Neural cell (in vitro differentiated cells): ENCODE results near the gene MYLK. TPM values are rescaled to one million over a fixed set of nuclear protein-coding genes. Genes with fewer than 3 reads are reported as not detected.

ENCODE experiments used
- H2AFZ ChIP-seq: fragments of 200-600, 300-800 bp; sonication (generic), shearing (Covaris generic); 2 replicates; pipeline ENCODE4 v1.6.0; 2014; ENCODE audit warnings: low read depth, mild to moderate bottlenecking, antibody characterized with exemption, low read length, moderate library complexity
- H3F3A ChIP-seq: fragments of 200-600 bp; shearing (Covaris generic); 2 replicates; pipeline ENCODE4 v1.6.1; 2016; ENCODE audit warnings: mild to moderate bottlenecking, moderate library complexity, mixed read lengths, antibody characterized with exemption, low read length; ENCODE audit not compliant: insufficient read depth, poor library complexity, severe bottlenecking
- H3K27ac ChIP-seq: fragments of 200-600, 300-800 bp; sonication (generic), shearing (Covaris generic); 2 replicates; pipeline ENCODE4 v1.5.1; 2014; ENCODE audit warnings: mild to moderate bottlenecking, low read length, moderate library complexity
- H3K27me3 ChIP-seq: fragments of 300-800, 200-600 bp; sonication (generic), shearing (Covaris generic); 2 replicates; pipeline ENCODE4 v1.6.0; 2014; ENCODE audit warnings: mild to moderate bottlenecking, low read depth, low read length, moderate library complexity; ENCODE audit not compliant: insufficient read depth
- H3K36me3 ChIP-seq: fragments of 300-800, 200-600 bp; sonication (generic), shearing (Covaris generic); 2 replicates; pipeline ENCODE4 v1.5.1; 2014; ENCODE audit warnings: mild to moderate bottlenecking, antibody characterized with exemption, low read length, moderate library complexity; ENCODE audit not compliant: insufficient read depth
- H3K4me2 ChIP-seq: fragments of 300-800, 200-600 bp; sonication (generic), shearing (Covaris generic); 2 replicates; pipeline ENCODE4 v1.6.0; 2014; ENCODE audit warnings: mild to moderate bottlenecking, low read length
- H3K4me3 ChIP-seq: fragments of 300-800, 200-600 bp; sonication (generic), shearing (Covaris generic); 2 replicates; pipeline ENCODE4 v1.5.1; 2014; ENCODE audit warnings: mild to moderate bottlenecking, low read length, moderate library complexity
- H3K79me2 ChIP-seq: fragments of 200-600 bp; shearing (Covaris generic); replicated peaks from 2 replicates; pipeline ENCODE4 v1.6.0; 2014; ENCODE audit warnings: mild to moderate bottlenecking, low read length, moderate library complexity; ENCODE audit not compliant: insufficient read depth
- H3K9ac ChIP-seq: fragments of 300-800, 200-600 bp; sonication (generic), shearing (Covaris generic); 2 replicates; pipeline ENCODE4 v1.6.1; 2016; ENCODE audit warnings: mild to moderate bottlenecking, low read length, mixed read lengths
- H3K9me2 ChIP-seq: fragments of 200-600 bp; shearing (Covaris generic); 2 replicates; pipeline ENCODE4 v1.6.1; 2016; ENCODE audit warnings: mild to moderate bottlenecking, low read length, mixed read lengths; ENCODE audit not compliant: insufficient read depth
- H3K9me3 ChIP-seq: fragments of 200-600, 300-800 bp; sonication (generic), shearing (Covaris generic); 2 replicates; pipeline ENCODE4 v1.6.1; 2016; ENCODE audit warnings: mild to moderate bottlenecking, mixed run types, low read length, moderate library complexity, mixed read lengths
- H4K20me1 ChIP-seq: fragments of 200-600 bp; shearing (Covaris generic); 2 replicates; pipeline ENCODE4 v1.6.1; 2016; ENCODE audit warnings: mild to moderate bottlenecking, mixed run types; ENCODE audit not compliant: insufficient read depth
- CTCF ChIP-seq: fragments of 450-650 bp; IDR thresholded peaks from 2 replicates; pipeline ENCODE4 v1.5.1; 2014; ENCODE audit warnings: antibody characterized with exemption, mild to moderate bottlenecking, moderate library complexity; ENCODE audit not compliant: poor library complexity, severe bottlenecking
- EP300 ChIP-seq: fragments of 450-650 bp; conservative IDR thresholded peaks from 2 replicates; pipeline ENCODE4 v1.6.1; 2014; ENCODE audit warnings: antibody characterized with exemption, mild to moderate bottlenecking, moderate library complexity; ENCODE audit not compliant: poor library complexity, severe bottlenecking
- EZH2 ChIP-seq: fragments of 200-600, 300-800 bp; shearing (Covaris generic), sonication (generic); IDR thresholded peaks from 2 replicates; pipeline ENCODE4 v1.6.1; 2014; ENCODE audit warnings: antibody characterized with exemption, low read length, borderline replicate concordance, mild to moderate bottlenecking; ENCODE audit not compliant: insufficient read depth, poor library complexity, severe bottlenecking
- MXI1 ChIP-seq: fragments of 450-650 bp; conservative IDR thresholded peaks from 2 replicates; pipeline ENCODE4 v1.6.1; 2014; ENCODE audit warnings: antibody characterized with exemption, mild to moderate bottlenecking; ENCODE audit not compliant: poor library complexity, severe bottlenecking
- POLR2AphosphoS5 ChIP-seq: IDR thresholded peaks from 2 replicates; pipeline ENCODE4 v1.6.1; 2012
- RAD21 ChIP-seq: fragments of 450-650 bp; conservative IDR thresholded peaks from 2 replicates; pipeline ENCODE4 v1.6.1; 2014; ENCODE audit warnings: antibody characterized with exemption, mild to moderate bottlenecking, moderate library complexity
- REST ChIP-seq: IDR thresholded peaks from 2 replicates; pipeline ENCODE4 v1.6.1; 2012; ENCODE audit warnings: borderline replicate concordance
- SMC3 ChIP-seq: fragments of 450-650 bp; conservative IDR thresholded peaks from 2 replicates; pipeline ENCODE4 v1.6.1; 2014; ENCODE audit warnings: antibody characterized with exemption, mild to moderate bottlenecking, moderate library complexity; ENCODE audit not compliant: poor library complexity
- TAF1 ChIP-seq: IDR thresholded peaks from 2 replicates; pipeline ENCODE4 v1.6.1; 2012; ENCODE audit warnings: low read depth
- polyA plus RNA-seq: library from polyadenylated mRNA; depleted of rRNA; stranded (reverse); fragments of >200 nt; gene quantifications from 2 replicates; pipeline ENCODE4 v1.2.3, GENCODE V29; 2014

The MYLK gene
- polyA plus RNA-seq, 1 donor from 2014 or later = 0.43 TPM

- Histone ChIP-seq H3K4me2 (no peak overlapping the region), H3K4me3 (no peak overlapping the region)
Measured at GRCh38 chr3:123788710-123789109, 95.4 kb downstream of the MYLK start.

GRCh38 chr3:123787133-123787532 is 97.0 kb downstream of the MYLK start:
- Histone ChIP-seq H3F3A (no peaks in the 10 kb centered on the region), H3K9me3 (no peaks in the 10 kb centered on the region), H4K20me1 (no peaks in the 10 kb centered on the region), H3K9me2 (no peaks in the 10 kb centered on the region), H3K4me3 (no peak overlapping the region), H3K9ac (no peak overlapping the region), H3K36me3 (no peaks in the 10 kb centered on the region), H3K79me2 (no peaks in the 10 kb centered on the region), H2AFZ (no peak overlapping the region), H3K27me3 (no peaks in the 10 kb centered on the region), H3K4me2 (no peak overlapping the region), H3K27ac (no peak overlapping the region)
- TF ChIP-seq RAD21 (no peak), REST (no peak), SMC3 (no peak), EZH2 (no peak), CTCF (no peak), TAF1 (no peak)

More at GRCh38 chr3:123788710-123789109, 95.4 kb downstream of the MYLK start:
- Histone ChIP-seq H3K27me3 (no peaks in the 10 kb centered on the region), H3K9me3 (no peaks in the 10 kb centered on the region), H4K20me1 (no peaks in the 10 kb centered on the region), H3F3A (no peaks in the 10 kb centered on the region), H3K9ac (no peak overlapping the region), H3K79me2 (no peaks in the 10 kb centered on the region), H3K27ac (no peak overlapping the region), H3K36me3 (no peaks in the 10 kb centered on the region), H3K9me2 (no peaks in the 10 kb centered on the region), H2AFZ (no peak overlapping the region)
- TF ChIP-seq CTCF = no peak
- no peak for TF ChIP-seq EZH2
- no peak for TF ChIP-seq SMC3
- no peak for TF ChIP-seq POLR2AphosphoS5
- no peak for TF ChIP-seq MXI1
- no peak for TF ChIP-seq REST
- TF ChIP-seq TAF1 = no peak
- no peak for TF ChIP-seq RAD21
- no peak for TF ChIP-seq EP300
